ENCODE measurements around the gene EID2. TPM values are rescaled to one million over a fixed set of nuclear protein-coding genes. Genes with fewer than 3 reads are reported as not detected.

Gene EID2
- total and polyA plus RNA-seq, 2 donors (not counting 3 experiments of a cell fraction or from before 2014, with no cell fraction given), result 6.6 to 17.4 TPM

- no peak overlapping the region for H2AFZ ChIP-seq (ENCODE audit: low read depth, low read length)
- intact Hi-C loops (cut with micrococcal nuclease) (no loop called here), dilution Hi-C loops (cut with MboI; ENCODE audit: extremely low pct_ligation_motif_present, low sequenced_read_pairs) (no loop called here)
- DNase-seq (ENCODE audit: low read depth, low spot score), result no peak
- H3K9ac ChIP-seq (replicated peaks; ENCODE audit: extremely low read depth, insufficient read depth, low read length), result no peak overlapping the region
- POLR2A ChIA-PET, result interaction anchor here (0.7 kb wide), 1 partner anchor 10 kb away, joined by 8 read pairs; no protein-coding TSS in a partner anchor
- H3K79me2 ChIP-seq (ENCODE audit: control insufficient read depth, insufficient read depth, low read length), result no peaks in the 10 kb centered on the region
- H3K9me3 ChIP-seq (replicated peaks; ENCODE audit: control insufficient read depth, insufficient read depth, low read length), result no peaks in the 10 kb centered on the region
- FAIRE-seq, result no peak
- no peak overlapping the region for H3K4me2 ChIP-seq (ENCODE audit: insufficient read depth, low read length)
- BruUV-seq (replicated peaks), result no TSS peak
- H4K20me1 ChIP-seq (replicated peaks; ENCODE audit: control insufficient read depth, extremely low read depth, insufficient read depth, low read length), result no peaks in the 10 kb centered on the region
- TF ChIP-seq POLR2AphosphoS5 (IDR thresholded peaks at IDR 0.05; ENCODE audit: insufficient read depth, low read depth, low read length), result no peak
- TF ChIP-seq FOS (IDR thresholded peaks at IDR 0.05; ENCODE audit: borderline replicate concordance, insufficient read depth, low read length), result no peak
- no peak for TF ChIP-seq MYC (IDR thresholded peaks at IDR 0.05; ENCODE audit: low read depth, low read length)
- TF ChIP-seq, protein P1, sequence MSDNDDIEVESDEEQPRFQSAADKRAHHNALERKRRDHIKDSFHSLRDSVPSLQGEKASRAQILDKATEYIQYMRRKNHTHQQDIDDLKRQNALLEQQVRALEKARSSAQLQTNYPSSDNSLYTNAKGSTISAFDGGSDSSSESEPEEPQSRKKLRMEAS (IDR thresholded peaks at IDR 0.05; ENCODE audit: insufficient read depth, insufficient read length), result no peak
- no peak for TF ChIP-seq POLR2A (IDR thresholded peaks at IDR 0.05; ENCODE audit: low read depth, low read length)
- TF ChIP-seq, protein P2, sequence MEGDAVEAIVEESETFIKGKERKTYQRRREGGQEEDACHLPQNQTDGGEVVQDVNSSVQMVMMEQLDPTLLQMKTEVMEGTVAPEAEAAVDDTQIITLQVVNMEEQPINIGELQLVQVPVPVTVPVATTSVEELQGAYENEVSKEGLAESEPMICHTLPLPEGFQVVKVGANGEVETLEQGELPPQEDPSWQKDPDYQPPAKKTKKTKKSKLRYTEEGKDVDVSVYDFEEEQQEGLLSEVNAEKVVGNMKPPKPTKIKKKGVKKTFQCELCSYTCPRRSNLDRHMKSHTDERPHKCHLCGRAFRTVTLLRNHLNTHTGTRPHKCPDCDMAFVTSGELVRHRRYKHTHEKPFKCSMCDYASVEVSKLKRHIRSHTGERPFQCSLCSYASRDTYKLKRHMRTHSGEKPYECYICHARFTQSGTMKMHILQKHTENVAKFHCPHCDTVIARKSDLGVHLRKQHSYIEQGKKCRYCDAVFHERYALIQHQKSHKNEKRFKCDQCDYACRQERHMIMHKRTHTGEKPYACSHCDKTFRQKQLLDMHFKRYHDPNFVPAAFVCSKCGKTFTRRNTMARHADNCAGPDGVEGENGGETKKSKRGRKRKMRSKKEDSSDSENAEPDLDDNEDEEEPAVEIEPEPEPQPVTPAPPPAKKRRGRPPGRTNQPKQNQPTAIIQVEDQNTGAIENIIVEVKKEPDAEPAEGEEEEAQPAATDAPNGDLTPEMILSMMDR (IDR thresholded peaks at IDR 0.05; ENCODE audit: extremely low read depth in 1 of 2, insufficient read depth in 1 of 2, low read depth in 1 of 2, low read length in 2 of 2), result no peak
- TF ChIP-seq GATA2 (IDR thresholded peaks at IDR 0.05; ENCODE audit: insufficient read depth, insufficient read length, low read depth, low read length), result no peak
- H3K27me3 ChIP-seq (ENCODE audit: control insufficient read depth in 2 of 2, insufficient read depth in 2 of 2, low read length in 2 of 2), result peaks cover 25 to 27% of the 10 kb centered on the region in 2 experiments
- H3K4me3 ChIP-seq (replicated peaks in 1 of 3; ENCODE audit: insufficient read depth in 1 of 3, low read depth in 1 of 3, low read length in 3 of 3), result no peak overlapping the region
- H3K27ac ChIP-seq (ENCODE audit: insufficient read depth, low read depth, low read length), result no peak overlapping the region
- peaks cover 9% of the 10 kb centered on the region for H3K4me1 ChIP-seq (ENCODE audit: control insufficient read depth, extremely low read depth, insufficient read depth, low read length)
- CTCF ChIA-PET, result interaction anchor here (0.7 to 1.1 kb wide), 2 partner anchors 26 to 172 kb away, joined by 3 to 7 read pairs; no protein-coding TSS in a partner anchor
- H3K36me3 ChIP-seq (ENCODE audit: control insufficient read depth in 2 of 2, extremely low read depth in 1 of 2, insufficient read depth in 2 of 2, low read length in 2 of 2), result no peaks in the 10 kb centered on the region
- H3K9me1 ChIP-seq (replicated peaks; ENCODE audit: control insufficient read depth, extremely low read depth, insufficient read depth, low read length), result no peaks in the 10 kb centered on the region
These were observed 39.4 kb downstream of the EID2 start for GRCh38 chr19:39500543-39500942.
